HepG2 (cell line): ENCODE results near the gene SLC66A3. TPM values are rescaled to one million over a fixed set of nuclear protein-coding genes. Genes with fewer than 3 reads are reported as not detected.
A peak's percentile ranks its signal among the peaks of the same experiment; 100 is the strongest.

Experiments used
- ATAC-seq: fragments of 200-7000 bp; cut with Tn5 transposase; 3 replicates; pipeline ENCODE4 v1.9.1; 2020; ENCODE audit warnings: mild to moderate bottlenecking, moderate library complexity
- BruUV-seq: library from RNA; stranded (reverse); fragments of 400-500 nt; replicated peaks from 2 replicates; lab custom pipeline; 2021; lab: Mats Ljungman, UMichigan
- CTCF ChIA-PET: fragments of 300-600 bp; formaldehyde crosslinking; extraction: SDS; loops from one replicate; lab custom pipeline; 2021; ENCODE audit warnings: low total read pairs, inconsistent platforms, low intra/inter-chr PET ratio; lab: Yijun Ruan, JAX
- POLR2A ChIA-PET: fragments of 350-600 bp; sonication (Branson Sonifier 250); formaldehyde crosslinking; loops from one replicate; lab custom pipeline; 2020; ENCODE audit warnings: antibody characterized with exemption, inconsistent platforms; lab: Yijun Ruan, JAX
- DNase-seq: peaks from one replicate; pipeline ENCODE4 v3.0.0-alpha.2; 2015; ENCODE audit warnings: low spot score
- FAIRE-seq: peaks from 3 replicates; lab custom pipeline; 2011; peaks lifted over from hg19 to GRCh38; lab: Jason Lieb, UNC
- H2AFZ ChIP-seq: one replicate; pipeline ENCODE4 v1.6.1; 2011; ENCODE audit warnings: low read length, inconsistent platforms
- H3K27ac ChIP-seq: fragments of 300-600 bp; 3 replicates; pipeline ENCODE4 v1.8.0; 2011; ENCODE audit warnings: mixed run types, mild to moderate bottlenecking, mixed read lengths, low read length, inconsistent platforms; ENCODE audit not compliant: insufficient read depth; ENCODE audit errors: extremely low read length
- H3K27me3 ChIP-seq, 2 experiments: fragments of 200-600 bp in 1 of 2; 2 replicates in 1 of 2; 3 replicates in 1 of 2; pipeline versions ENCODE4 v1.6.0 to v1.8.0; 2011; ENCODE audit warnings: low read length in 2 of 2, mild to moderate bottlenecking in 2 of 2, moderate library complexity in 2 of 2, inconsistent platforms in 1 of 2; ENCODE audit not compliant: insufficient read depth in 2 of 2, control insufficient read depth in 1 of 2
- H3K36me3 ChIP-seq, 2 experiments: fragments of 200-600 bp in 1 of 2; replicated peaks in 1 of 2; 2 replicates in 1 of 2; 3 replicates in 1 of 2; pipeline versions ENCODE4 v1.5.1 to v1.8.0; 2011; ENCODE audit warnings: low read length in 2 of 2, inconsistent platforms in 1 of 2; ENCODE audit not compliant: insufficient read depth in 2 of 2, control insufficient read depth in 1 of 2
- H3K4me1 ChIP-seq: 2 replicates; pipeline ENCODE4 v1.5.1; 2012; ENCODE audit warnings: low read length, inconsistent platforms; ENCODE audit not compliant: insufficient read depth
- H3K4me2 ChIP-seq: 2 replicates; pipeline ENCODE4 v1.6.0; 2011; ENCODE audit warnings: low read depth, low read length, inconsistent platforms
- H3K4me3 ChIP-seq, 3 experiments: fragments of 200-600 bp in 1 of 3; sonication (generic), shearing (Covaris generic) in 1 of 3; replicated peaks in 1 of 3; 2 replicates each; pipeline ENCODE4 v1.5.1; 2011 to 2016; ENCODE audit warnings: low read length in 3 of 3, inconsistent platforms in 2 of 3, low read depth in 2 of 3, mild to moderate bottlenecking in 2 of 3, control low read depth in 1 of 3, mixed read lengths in 1 of 3; ENCODE audit not compliant: insufficient read depth in 1 of 3
- H3K79me2 ChIP-seq: one replicate; pipeline ENCODE4 v1.6.1; 2011; ENCODE audit warnings: low read length, inconsistent platforms; ENCODE audit not compliant: insufficient read depth
- H3K9ac ChIP-seq: 2 replicates; pipeline ENCODE4 v1.6.0; 2011; ENCODE audit warnings: mild to moderate bottlenecking, low read depth, low read length, inconsistent platforms; ENCODE audit not compliant: insufficient read depth
- H3K9me3 ChIP-seq: 2 replicates; pipeline ENCODE4 v1.5.1; 2012; ENCODE audit warnings: mild to moderate bottlenecking, low read length
- H4K20me1 ChIP-seq: 2 replicates; pipeline ENCODE4 v1.6.0; 2011; ENCODE audit warnings: inconsistent platforms, mild to moderate bottlenecking, low read length, moderate library complexity; ENCODE audit not compliant: insufficient read depth
- DNMT1 ChIP-seq: sonication (generic); formaldehyde crosslinking; IDR thresholded peaks from 2 replicates; pipeline ENCODE4 v1.5.1; 2020; ENCODE audit warnings: mild to moderate bottlenecking, missing genetic modification reagents
- FOXJ3 ChIP-seq: sonication (generic); formaldehyde crosslinking; IDR thresholded peaks from 2 replicates; pipeline ENCODE4 v1.4.0; 2020; ENCODE audit warnings: missing genetic modification reagents, mild to moderate bottlenecking, borderline replicate concordance
- FOXK2 ChIP-seq: fragments of 450-650 bp; IDR thresholded peaks from 2 replicates; pipeline ENCODE4 v1.6.1; 2016
- MIER3 ChIP-seq: IDR thresholded peaks from 2 replicates; pipeline ENCODE4 v1.6.1; 2016; ENCODE audit warnings: missing compliant biosample characterization, borderline replicate concordance
- MXD4 ChIP-seq: IDR thresholded peaks from 2 replicates; pipeline ENCODE4 v1.6.1; 2016; ENCODE audit warnings: mild to moderate bottlenecking, missing biosample characterization, missing genetic modification reagents
- SMC3 ChIP-seq: IDR thresholded peaks from 2 replicates; pipeline ENCODE4 v1.6.1; 2011; ENCODE audit warnings: low read length, improper control_type of control experiment
- STAT5B ChIP-seq: sonication (generic); formaldehyde crosslinking; IDR thresholded peaks from 2 replicates; pipeline ENCODE4 v1.4.0; 2020; ENCODE audit warnings: missing genetic modification reagents
- TBP ChIP-seq: sonication (generic); formaldehyde crosslinking; IDR thresholded peaks from 2 replicates; pipeline ENCODE4 v1.5.0; 2020; ENCODE audit warnings: missing genetic modification reagents
- ZFP36L1 ChIP-seq: sonication (generic); formaldehyde crosslinking; IDR thresholded peaks from 2 replicates; pipeline ENCODE4 v1.8.0; 2022; ENCODE audit warnings: mild to moderate bottlenecking, missing genetic modification reagents, moderate library complexity
- ZNF180 ChIP-seq: sonication (generic); formaldehyde crosslinking; IDR thresholded peaks from 2 replicates; pipeline ENCODE4 v1.4.0; 2020; ENCODE audit warnings: low read depth, missing genetic modification reagents, borderline replicate concordance
- ZNF432 ChIP-seq: sonication (generic); formaldehyde crosslinking; IDR thresholded peaks from 2 replicates; pipeline ENCODE4 v1.5.0; 2020; ENCODE audit warnings: missing genetic modification reagents, mild to moderate bottlenecking, borderline replicate concordance
- ZNF468 ChIP-seq: sonication (generic); formaldehyde crosslinking; IDR thresholded peaks from 2 replicates; pipeline ENCODE4 v1.8.0; 2022; ENCODE audit warnings: mild to moderate bottlenecking, moderate library complexity, missing genetic modification reagents
- ZNF792 ChIP-seq: IDR thresholded peaks from 2 replicates; pipeline ENCODE4 v1.6.1; 2016
- ZNF816 ChIP-seq: sonication (generic); formaldehyde crosslinking; IDR thresholded peaks from 2 replicates; pipeline ENCODE4 v1.8.0; 2022; ENCODE audit warnings: missing genetic modification reagents, mild to moderate bottlenecking, borderline replicate concordance
- WGBS: methylation state at CpG from one replicate; pipeline ENCODE4 v1.1.6; 2017; ENCODE audit warnings: low lambda C conversion rate; 5-methylcytosine and 5-hydroxymethylcytosine counted together
- in situ Hi-C: cut with HindIII; loops from 2 replicates; pipeline ENCODE4 v1.10.0; 2017; ENCODE audit warnings: low pct_unique_long_range_greater_than_20kb; ENCODE audit not compliant: extremely low pct_ligation_motif_present
- intact Hi-C: fragments of 100-400 bp; cut with micrococcal nuclease; formaldehyde crosslinking; loops from one replicate; pipeline ENCODE4 v1.10.0; 2022; ENCODE audit not compliant: unreplicated experiment
- polyA plus RNA-seq, 8 experiments: library from polyadenylated mRNA; depleted of rRNA in 3 of 8; stranded (reverse) in 7 of 8; unstranded in 1 of 8; fragments of >200 nt; fragmentation: Illumina TruSeq in 4 of 8; extraction: Trizol in 4 of 8; gene quantifications; 2 replicates each; pipeline versions ENCODE4 v1.2.1 to v1.2.3, GENCODE V29; 2011 to 2016; ENCODE audit warnings: low read depth in 4 of 8, missing spikeins in 1 of 8, mixed read lengths in 1 of 8; ENCODE audit not compliant: insufficient read depth in 1 of 8
- total RNA-seq, 5 experiments: library from RNA; depleted of rRNA; stranded (reverse); fragments of >200 nt; fragmentation: Illumina TruSeq; extraction: Trizol; gene quantifications; 2 replicates each; pipeline ENCODE4 v1.2.3, GENCODE V29; 2016; ENCODE audit warnings: low read depth in 1 of 5
- TF ChIP-seq, protein P1 (sequence below): sonication (generic); formaldehyde crosslinking; conservative IDR thresholded peaks from 2 replicates; pipeline ENCODE4 v1.4.0; 2020; ENCODE audit warnings: missing genetic modification reagents
- TF ChIP-seq, protein P2 (sequence below): sonication (generic); formaldehyde crosslinking; IDR thresholded peaks from 2 replicates; pipeline ENCODE4 v1.8.0; 2022; ENCODE audit warnings: missing genetic modification reagents, mild to moderate bottlenecking, moderate library complexity, borderline replicate concordance
- TF ChIP-seq, protein P3 (sequence below): sonication (generic); formaldehyde crosslinking; IDR thresholded peaks from 2 replicates; pipeline ENCODE4 v1.4.0; 2020; ENCODE audit warnings: missing genetic modification reagents, borderline replicate concordance

The SLC66A3 gene
- total and polyA plus RNA-seq, 2 of the 13 experiments (the other 11 are each of a cell fraction or from before 2014, with no cell fraction given), result 2.2 to 3.7 TPM

- CTCF ChIA-PET, result interaction anchor here (1.6 to 3.7 kb wide), 2 partner anchors 224 to 291 kb away, joined by 6 to 66 read pairs; no protein-coding TSS in a partner anchor
- no TSS peak for BruUV-seq
- Histone ChIP-seq H2AFZ (peak overlapping the region; percentile 33), H3K9ac (no peak overlapping the region), H3K27me3 (peaks cover 20 to 67% of the 10 kb centered on the region in 2 experiments), H3K4me1 (peaks cover 20% of the 10 kb centered on the region), H3K79me2 (no peaks in the 10 kb centered on the region), H3K9me3 (no peaks in the 10 kb centered on the region), H3K4me3 (peak overlapping the region in 1 of 3 experiments; percentile 0; a peak in 1 of 6 replicates), H4K20me1 (no peaks in the 10 kb centered on the region), H3K27ac (no peak overlapping the region), H3K4me2 (peak overlapping the region; percentile 31), H3K36me3 (no peaks in the 10 kb centered on the region)
- WGBS, result 30% methylated on average over 3 of the region's 3 CpGs
- ATAC-seq (no peak), FAIRE-seq (no peak), DNase-seq (no peak)
- intact Hi-C loops (loop anchor here (1.0 to 10.0 kb wide), 2 partner anchors 210 to 289 kb away; partner anchors contain the start of gene KCNF1), in situ Hi-C loops (loop anchor here (5.0 to 10.0 kb wide), 2 partner anchors 220 to 287 kb away; no protein-coding TSS in a partner anchor)
- POLR2A ChIA-PET, result no interaction called here
- TF ChIP-seq, protein P1, sequence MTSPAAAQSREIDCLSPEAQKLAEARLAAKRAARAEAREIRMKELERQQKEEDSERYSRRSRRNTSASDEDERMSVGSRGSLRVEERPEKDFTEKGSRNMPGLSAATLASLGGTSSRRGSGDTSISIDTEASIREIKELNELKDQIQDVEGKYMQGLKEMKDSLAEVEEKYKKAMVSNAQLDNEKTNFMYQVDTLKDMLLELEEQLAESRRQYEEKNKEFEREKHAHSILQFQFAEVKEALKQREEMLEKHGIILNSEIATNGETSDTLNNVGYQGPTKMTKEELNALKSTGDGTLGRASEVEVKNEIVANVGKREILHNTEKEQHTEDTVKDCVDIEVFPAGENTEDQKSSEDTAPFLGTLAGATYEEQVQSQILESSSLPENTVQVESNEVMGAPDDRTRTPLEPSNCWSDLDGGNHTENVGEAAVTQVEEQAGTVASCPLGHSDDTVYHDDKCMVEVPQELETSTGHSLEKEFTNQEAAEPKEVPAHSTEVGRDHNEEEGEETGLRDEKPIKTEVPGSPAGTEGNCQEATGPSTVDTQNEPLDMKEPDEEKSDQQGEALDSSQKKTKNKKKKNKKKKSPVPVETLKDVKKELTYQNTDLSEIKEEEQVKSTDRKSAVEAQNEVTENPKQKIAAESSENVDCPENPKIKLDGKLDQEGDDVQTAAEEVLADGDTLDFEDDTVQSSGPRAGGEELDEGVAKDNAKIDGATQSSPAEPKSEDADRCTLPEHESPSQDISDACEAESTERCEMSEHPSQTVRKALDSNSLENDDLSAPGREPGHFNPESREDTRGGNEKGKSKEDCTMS (CRISPR knock-in tag), result no peak
- TF ChIP-seq ZNF432 (CRISPR knock-in tag) (no peak), DNMT1 (no peak), SMC3 (no peak), ZNF792 (CRISPR knock-in tag) (no peak), FOXJ3 (CRISPR knock-in tag) (no peak), MXD4 (0 out of 2 replicates have a peak, but pooled peaks have one; percentile 5), FOXK2 (no peak), ZNF816 (CRISPR knock-in tag) (no peak), ZFP36L1 (CRISPR knock-in tag) (no peak), TBP (CRISPR knock-in tag) (no peak), MIER3 (CRISPR knock-in tag) (0 out of 2 replicates have a peak, but pooled peaks have one; percentile 0), ZNF180 (CRISPR knock-in tag) (no peak), STAT5B (no peak), ZNF468 (no peak)
- TF ChIP-seq, protein P2, sequence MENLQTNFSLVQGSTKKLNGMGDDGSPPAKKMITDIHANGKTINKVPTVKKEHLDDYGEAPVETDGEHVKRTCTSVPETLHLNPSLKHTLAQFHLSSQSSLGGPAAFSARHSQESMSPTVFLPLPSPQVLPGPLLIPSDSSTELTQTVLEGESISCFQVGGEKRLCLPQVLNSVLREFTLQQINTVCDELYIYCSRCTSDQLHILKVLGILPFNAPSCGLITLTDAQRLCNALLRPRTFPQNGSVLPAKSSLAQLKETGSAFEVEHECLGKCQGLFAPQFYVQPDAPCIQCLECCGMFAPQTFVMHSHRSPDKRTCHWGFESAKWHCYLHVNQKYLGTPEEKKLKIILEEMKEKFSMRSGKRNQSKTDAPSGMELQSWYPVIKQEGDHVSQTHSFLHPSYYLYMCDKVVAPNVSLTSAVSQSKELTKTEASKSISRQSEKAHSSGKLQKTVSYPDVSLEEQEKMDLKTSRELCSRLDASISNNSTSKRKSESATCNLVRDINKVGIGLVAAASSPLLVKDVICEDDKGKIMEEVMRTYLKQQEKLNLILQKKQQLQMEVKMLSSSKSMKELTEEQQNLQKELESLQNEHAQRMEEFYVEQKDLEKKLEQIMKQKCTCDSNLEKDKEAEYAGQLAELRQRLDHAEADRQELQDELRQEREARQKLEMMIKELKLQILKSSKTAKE (CRISPR knock-in tag), result no peak
- TF ChIP-seq, protein P3, sequence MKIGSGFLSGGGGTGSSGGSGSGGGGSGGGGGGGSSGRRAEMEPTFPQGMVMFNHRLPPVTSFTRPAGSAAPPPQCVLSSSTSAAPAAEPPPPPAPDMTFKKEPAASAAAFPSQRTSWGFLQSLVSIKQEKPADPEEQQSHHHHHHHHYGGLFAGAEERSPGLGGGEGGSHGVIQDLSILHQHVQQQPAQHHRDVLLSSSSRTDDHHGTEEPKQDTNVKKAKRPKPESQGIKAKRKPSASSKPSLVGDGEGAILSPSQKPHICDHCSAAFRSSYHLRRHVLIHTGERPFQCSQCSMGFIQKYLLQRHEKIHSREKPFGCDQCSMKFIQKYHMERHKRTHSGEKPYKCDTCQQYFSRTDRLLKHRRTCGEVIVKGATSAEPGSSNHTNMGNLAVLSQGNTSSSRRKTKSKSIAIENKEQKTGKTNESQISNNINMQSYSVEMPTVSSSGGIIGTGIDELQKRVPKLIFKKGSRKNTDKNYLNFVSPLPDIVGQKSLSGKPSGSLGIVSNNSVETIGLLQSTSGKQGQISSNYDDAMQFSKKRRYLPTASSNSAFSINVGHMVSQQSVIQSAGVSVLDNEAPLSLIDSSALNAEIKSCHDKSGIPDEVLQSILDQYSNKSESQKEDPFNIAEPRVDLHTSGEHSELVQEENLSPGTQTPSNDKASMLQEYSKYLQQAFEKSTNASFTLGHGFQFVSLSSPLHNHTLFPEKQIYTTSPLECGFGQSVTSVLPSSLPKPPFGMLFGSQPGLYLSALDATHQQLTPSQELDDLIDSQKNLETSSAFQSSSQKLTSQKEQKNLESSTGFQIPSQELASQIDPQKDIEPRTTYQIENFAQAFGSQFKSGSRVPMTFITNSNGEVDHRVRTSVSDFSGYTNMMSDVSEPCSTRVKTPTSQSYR (CRISPR knock-in tag), result no peak
Measured at GRCh38 chr2:11124760-11125068, 30.6 kb upstream of the SLC66A3 start.
